ENCODE measurements around the gene ZNF844. TPM values are rescaled to one million over a fixed set of nuclear protein-coding genes. Genes with fewer than 3 reads are reported as not detected.
"Not testable (repeated sequence)": the region's sequence is repeated elsewhere in the genome, so short reads cannot be mapped to it uniquely, and the experiment has no call there.

The ZNF844 gene
- total RNA-seq, 4 donors from 2014 or later, result 2.9 to 6.3 (median 3.8) TPM

- WGBS, 2 donors, result 90 to 94% methylated on average over 3 of the region's 3 CpGs
- no peak overlapping the region for H3K27ac ChIP-seq
- H3K27me3 ChIP-seq, result no peaks in the 10 kb centered on the region
- intact Hi-C loops (cut with DNase I), result no loop called here
- H3K36me3 ChIP-seq, result peaks cover 26 to 87% (median 31%) of the 10 kb centered on the region in 3 donors
- H3K4me1 ChIP-seq, result no peaks in the 10 kb centered on the region
- TF ChIP-seq POLR2A (IDR thresholded peaks at IDR 0.05), result no peak
- TF ChIP-seq, protein P1, sequence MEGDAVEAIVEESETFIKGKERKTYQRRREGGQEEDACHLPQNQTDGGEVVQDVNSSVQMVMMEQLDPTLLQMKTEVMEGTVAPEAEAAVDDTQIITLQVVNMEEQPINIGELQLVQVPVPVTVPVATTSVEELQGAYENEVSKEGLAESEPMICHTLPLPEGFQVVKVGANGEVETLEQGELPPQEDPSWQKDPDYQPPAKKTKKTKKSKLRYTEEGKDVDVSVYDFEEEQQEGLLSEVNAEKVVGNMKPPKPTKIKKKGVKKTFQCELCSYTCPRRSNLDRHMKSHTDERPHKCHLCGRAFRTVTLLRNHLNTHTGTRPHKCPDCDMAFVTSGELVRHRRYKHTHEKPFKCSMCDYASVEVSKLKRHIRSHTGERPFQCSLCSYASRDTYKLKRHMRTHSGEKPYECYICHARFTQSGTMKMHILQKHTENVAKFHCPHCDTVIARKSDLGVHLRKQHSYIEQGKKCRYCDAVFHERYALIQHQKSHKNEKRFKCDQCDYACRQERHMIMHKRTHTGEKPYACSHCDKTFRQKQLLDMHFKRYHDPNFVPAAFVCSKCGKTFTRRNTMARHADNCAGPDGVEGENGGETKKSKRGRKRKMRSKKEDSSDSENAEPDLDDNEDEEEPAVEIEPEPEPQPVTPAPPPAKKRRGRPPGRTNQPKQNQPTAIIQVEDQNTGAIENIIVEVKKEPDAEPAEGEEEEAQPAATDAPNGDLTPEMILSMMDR (IDR thresholded peaks at IDR 0.05), result no peak
- DNase-seq, result no peak
- H3K9me3 ChIP-seq, result peaks cover 46 to 100% (median 92%) of the 10 kb centered on the region in 3 donors
- peak overlapping the region in 1 of 4 donors; percentile 26 for H3K4me3 ChIP-seq
Observed at GRCh38 chr19:12075538-12076139, 11.1 kb downstream of the ZNF844 start.

- H3K27me3 ChIP-seq; H3K4me1 ChIP-seq; intact Hi-C loops (cut with DNase I); H3K27ac ChIP-seq; DNase-seq: not testable (repeated sequence)
- WGBS, 2 donors, result 89 to 96% methylated on average over 3 of the region's 3 CpGs
- peaks cover 46 to 100% (median 95%) of the 10 kb centered on the region in 3 donors for H3K9me3 ChIP-seq
- H3K36me3 ChIP-seq, result peaks cover 26 to 81% (median 31%) of the 10 kb centered on the region in 3 donors
- peak overlapping the region in 1 of 4 donors; percentile 26 for H3K4me3 ChIP-seq
Observed at GRCh38 chr19:12076331-12076730, 11.8 kb downstream of the ZNF844 start.

DNA sequence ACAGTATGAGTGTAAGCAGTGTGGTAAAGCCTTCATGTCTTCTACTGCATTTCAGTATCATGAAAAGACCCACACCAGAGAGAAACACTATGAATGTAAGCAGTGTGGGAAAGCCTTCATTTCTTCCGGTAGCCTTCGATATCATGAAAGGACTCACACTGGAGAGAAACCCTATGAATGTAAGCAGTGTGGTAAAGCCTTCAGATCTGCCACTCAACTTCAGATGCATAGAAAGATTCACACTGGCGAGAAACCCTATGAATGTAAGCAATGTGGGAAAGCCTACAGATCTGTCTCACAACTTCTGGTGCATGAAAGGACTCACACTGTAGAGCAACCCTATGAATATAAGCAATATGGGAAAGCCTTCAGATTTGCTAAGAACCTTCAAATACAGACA is 12.8 kb downstream of the ZNF844 start:
- intact Hi-C loops (cut with DNase I), result no loop called here
- WGBS, 2 donors, result 76 to 98% methylated on average over 3 of the region's 3 CpGs
- no peak for DNase-seq
- Histone ChIP-seq H3K27ac (no peak overlapping the region), H3K36me3 (peaks cover 26 to 73% (median 31%) of the 10 kb centered on the region in 3 donors), H3K4me3 (peak overlapping the region in 1 of 4 donors; percentile 26), H3K9me3 (peaks cover 46 to 100% (median 97%) of the 10 kb centered on the region in 3 donors), H3K27me3 (no peaks in the 10 kb centered on the region), H3K4me1 (no peaks in the 10 kb centered on the region)
- no peak for TF ChIP-seq POLR2A (IDR thresholded peaks at IDR 0.05)
- TF ChIP-seq, protein P1 (IDR thresholded peaks at IDR 0.05), result no peak

DNA sequence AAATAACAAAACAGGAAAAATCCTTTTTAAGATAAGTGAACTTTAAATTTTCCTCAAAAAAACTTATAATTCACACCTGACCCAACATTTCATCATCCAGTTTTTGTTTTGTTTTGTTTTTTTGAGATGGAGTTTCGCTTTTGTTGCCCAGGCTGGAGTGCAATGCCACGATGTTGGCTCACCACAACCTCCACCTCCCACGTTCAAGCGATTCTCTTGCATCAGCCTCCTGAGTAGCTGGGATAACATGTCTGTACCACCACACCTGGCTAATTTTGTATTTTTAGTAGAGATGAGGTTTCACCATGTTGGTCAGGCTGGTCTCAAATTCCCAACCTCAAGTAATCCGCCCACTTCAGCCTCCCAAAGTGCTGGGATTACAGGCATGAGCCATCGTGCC is 18.8 kb downstream of the ZNF844 start:
- H3K27ac ChIP-seq; DNase-seq; intact Hi-C loops (cut with DNase I); H3K4me3 ChIP-seq; H3K27me3 ChIP-seq; H3K4me1 ChIP-seq: not testable (repeated sequence)
- WGBS, 2 donors, result 92 to 94% methylated on average over 6 of the region's 6 CpGs
- Histone ChIP-seq H3K36me3 (peaks cover 0 to 14% (median 0%) of the 10 kb centered on the region in 3 donors), H3K9me3 (peaks cover 11 to 56% (median 46%) of the 10 kb centered on the region in 3 donors)

DNA sequence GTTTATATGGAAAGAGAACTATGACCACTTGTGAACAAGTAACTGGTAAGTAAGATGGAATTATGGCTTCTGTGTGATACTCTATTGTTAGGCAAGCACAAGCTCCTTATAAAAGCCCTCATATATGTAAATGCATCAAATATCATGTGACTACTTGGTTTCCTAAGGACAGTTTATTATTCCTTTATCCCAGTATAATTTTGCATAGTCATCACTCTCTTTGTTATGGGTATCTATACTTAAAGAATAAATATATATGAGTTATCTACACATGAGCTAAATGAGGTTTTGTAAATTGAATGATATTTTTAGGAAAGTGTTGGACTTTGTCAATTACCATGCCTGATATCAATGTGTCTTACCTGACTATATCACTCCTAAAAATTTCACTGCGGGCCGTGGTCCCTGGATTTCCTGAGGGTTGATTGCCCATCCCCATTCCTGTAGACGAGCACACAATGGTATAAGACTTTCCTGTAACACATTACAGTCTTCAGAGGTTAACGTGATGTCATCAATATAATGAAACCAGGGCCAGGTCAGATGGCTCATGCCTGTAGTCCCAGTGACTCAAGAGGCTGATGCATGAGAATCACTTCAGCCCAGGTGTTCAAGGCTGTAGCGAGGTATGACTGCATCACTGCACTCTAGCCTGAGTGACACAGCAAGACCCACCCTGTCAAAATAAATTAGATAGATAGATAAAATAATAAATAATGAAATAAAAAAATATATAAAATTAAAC is 20.7 kb downstream of the ZNF844 start:
- 81 to 92% methylated on average over 5 of the region's 5 CpGs for WGBS, 2 donors
- Histone ChIP-seq H3K4me3 (no peak overlapping the region), H3K27ac (no peak overlapping the region), H3K4me1 (no peaks in the 10 kb centered on the region), H3K9me3 (peaks cover 0 to 37% (median 27%) of the 10 kb centered on the region in 3 donors), H3K36me3 (no peaks in the 10 kb centered on the region), H3K27me3 (no peaks in the 10 kb centered on the region)
- intact Hi-C loops (cut with DNase I), result no loop called here
- no peak for DNase-seq
- TF ChIP-seq, protein P1 (IDR thresholded peaks at IDR 0.05), result no peak
- no peak for TF ChIP-seq POLR2A (IDR thresholded peaks at IDR 0.05)

- TF ChIP-seq, protein P1 (IDR thresholded peaks at IDR 0.05), result peak in 5 of 6 experiments; percentile 49 to 70 (median 52)
- TF ChIP-seq POLR2A (IDR thresholded peaks at IDR 0.05), result no peak
- no peak for DNase-seq
- no peaks in the 10 kb centered on the region for H3K9me3 ChIP-seq
- peaks cover 0 to 24% (median 0%) of the 10 kb centered on the region in 3 donors for H3K4me1 ChIP-seq
- WGBS, 2 donors, result 48 to 55% methylated on average over 5 of the region's 5 CpGs
- H3K36me3 ChIP-seq, result no peaks in the 10 kb centered on the region
- no peaks in the 10 kb centered on the region for H3K27me3 ChIP-seq
- H3K4me3 ChIP-seq, result no peak overlapping the region
- intact Hi-C loops (cut with DNase I), result no loop called here
- H3K27ac ChIP-seq, result no peak overlapping the region
Observed at GRCh38 chr19:12090807-12091206, 26.3 kb downstream of the ZNF844 start.

All from esophagus squamous epithelium (tissue), 5 donors.